T-helper 1 cell treated with Interleukin-12 subunit alpha and Interleukin-12 subunit beta and Interleukin-4 antibody, amounts not matched to agents 30 μg/mL and 1 μg/mL, for 36 hours (primary cell): ENCODE measurements around the gene SAMD11.

Experiments used
- H3K27ac Mint-ChIP-seq: one replicate; pipeline ENCODE4 v1.8.0; 2021; ENCODE audit warnings: mild to moderate bottlenecking, mixed read lengths
- H3K27me3 Mint-ChIP-seq: one replicate; pipeline ENCODE4 v1.8.0; 2021; ENCODE audit warnings: low read depth, mixed read lengths
- H3K36me3 Mint-ChIP-seq: one replicate; pipeline ENCODE4 v1.8.0; 2021; ENCODE audit warnings: low read depth, mixed read lengths
- H3K4me1 Mint-ChIP-seq: one replicate; pipeline ENCODE4 v1.8.0; 2021; ENCODE audit warnings: low read depth, mixed read lengths
- H3K4me3 Mint-ChIP-seq: one replicate; pipeline ENCODE4 v1.8.0; 2021; ENCODE audit warnings: mild to moderate bottlenecking, moderate library complexity, mixed read lengths
- H3K9me3 Mint-ChIP-seq: one replicate; pipeline ENCODE4 v1.8.0; 2021; ENCODE audit warnings: mixed read lengths

SAMD11 gene

GRCh38 chr1:931380-932172, 7.9 kb downstream of the SAMD11 start:
- H3K27ac Mint-ChIP-seq: no peak overlapping the region
- peaks cover 28% of the 10 kb centered on the region for H3K27me3 Mint-ChIP-seq
- no peaks in the 10 kb centered on the region for H3K4me1 Mint-ChIP-seq
- no peaks in the 10 kb centered on the region for H3K36me3 Mint-ChIP-seq
- H3K4me3 Mint-ChIP-seq: no peak overlapping the region
- no peaks in the 10 kb centered on the region for H3K9me3 Mint-ChIP-seq

- H3K4me3 Mint-ChIP-seq: no peak overlapping the region
- peaks cover 23% of the 10 kb centered on the region for H3K27me3 Mint-ChIP-seq
- H3K4me1 Mint-ChIP-seq: no peaks in the 10 kb centered on the region
- H3K9me3 Mint-ChIP-seq: no peaks in the 10 kb centered on the region
- no peak overlapping the region for H3K27ac Mint-ChIP-seq
- no peaks in the 10 kb centered on the region for H3K36me3 Mint-ChIP-seq
Observed at GRCh38 chr1:932173-932510, 8.4 kb downstream of the SAMD11 start.

- H3K27ac Mint-ChIP-seq: no peak overlapping the region
- no peaks in the 10 kb centered on the region for H3K9me3 Mint-ChIP-seq
- no peaks in the 10 kb centered on the region for H3K4me1 Mint-ChIP-seq
- H3K27me3 Mint-ChIP-seq: peaks cover 27% of the 10 kb centered on the region
- H3K4me3 Mint-ChIP-seq: no peak overlapping the region
- H3K36me3 Mint-ChIP-seq: no peaks in the 10 kb centered on the region
Observed at GRCh38 chr1:932776-933602, 9.3 kb downstream of the SAMD11 start.

GRCh38 chr1:933603-933940, 9.8 kb downstream of the SAMD11 start:
- H3K9me3 Mint-ChIP-seq: no peaks in the 10 kb centered on the region
- H3K4me3 Mint-ChIP-seq: no peak overlapping the region
- H3K36me3 Mint-ChIP-seq: no peaks in the 10 kb centered on the region
- peaks cover 29% of the 10 kb centered on the region for H3K27me3 Mint-ChIP-seq
- no peaks in the 10 kb centered on the region for H3K4me1 Mint-ChIP-seq
- H3K27ac Mint-ChIP-seq: no peak overlapping the region

- no peak overlapping the region for H3K27ac Mint-ChIP-seq
- H3K4me1 Mint-ChIP-seq: no peaks in the 10 kb centered on the region
- no peaks in the 10 kb centered on the region for H3K9me3 Mint-ChIP-seq
- H3K4me3 Mint-ChIP-seq: no peak overlapping the region
- H3K27me3 Mint-ChIP-seq: peaks cover 33% of the 10 kb centered on the region
- no peaks in the 10 kb centered on the region for H3K36me3 Mint-ChIP-seq
Observed at GRCh38 chr1:934991-935750, 11.4 kb downstream of the SAMD11 start.

GRCh38 chr1:935751-936231, 12.1 kb downstream of the SAMD11 start:
- H3K4me3 Mint-ChIP-seq: no peak overlapping the region
- peaks cover 37% of the 10 kb centered on the region for H3K27me3 Mint-ChIP-seq
- H3K27ac Mint-ChIP-seq: no peak overlapping the region
- no peaks in the 10 kb centered on the region for H3K36me3 Mint-ChIP-seq
- no peaks in the 10 kb centered on the region for H3K9me3 Mint-ChIP-seq
- H3K4me1 Mint-ChIP-seq: no peaks in the 10 kb centered on the region

GRCh38 chr1:936348-937264, 12.9 kb downstream of the SAMD11 start:
- no peaks in the 10 kb centered on the region for H3K36me3 Mint-ChIP-seq
- H3K27me3 Mint-ChIP-seq: peaks cover 38% of the 10 kb centered on the region
- H3K4me3 Mint-ChIP-seq: no peak overlapping the region
- peaks cover 3% of the 10 kb centered on the region for H3K4me1 Mint-ChIP-seq
- H3K27ac Mint-ChIP-seq: no peak overlapping the region
- no peaks in the 10 kb centered on the region for H3K9me3 Mint-ChIP-seq

- H3K9me3 Mint-ChIP-seq: no peaks in the 10 kb centered on the region
- H3K4me3 Mint-ChIP-seq: no peak overlapping the region
- no peak overlapping the region for H3K27ac Mint-ChIP-seq
- peaks cover 3% of the 10 kb centered on the region for H3K4me1 Mint-ChIP-seq
- H3K36me3 Mint-ChIP-seq: no peaks in the 10 kb centered on the region
- H3K27me3 Mint-ChIP-seq: peaks cover 34% of the 10 kb centered on the region
Observed at GRCh38 chr1:937521-937920, 13.8 kb downstream of the SAMD11 start.

GRCh38 chr1:938088-938683, 14.5 kb downstream of the SAMD11 start:
- H3K9me3 Mint-ChIP-seq: no peaks in the 10 kb centered on the region
- H3K36me3 Mint-ChIP-seq: no peaks in the 10 kb centered on the region
- H3K27ac Mint-ChIP-seq: no peak overlapping the region
- no peak overlapping the region for H3K4me3 Mint-ChIP-seq
- H3K27me3 Mint-ChIP-seq: peaks cover 38% of the 10 kb centered on the region
- H3K4me1 Mint-ChIP-seq: peaks cover 3% of the 10 kb centered on the region

GRCh38 chr1:938711-939489, 15.2 kb downstream of the SAMD11 start:
- no peaks in the 10 kb centered on the region for H3K36me3 Mint-ChIP-seq
- no peak overlapping the region for H3K4me3 Mint-ChIP-seq
- no peaks in the 10 kb centered on the region for H3K9me3 Mint-ChIP-seq
- H3K27me3 Mint-ChIP-seq: peaks cover 40% of the 10 kb centered on the region
- H3K4me1 Mint-ChIP-seq: peaks cover 3% of the 10 kb centered on the region
- no peak overlapping the region for H3K27ac Mint-ChIP-seq

GRCh38 chr1:939511-940106, 15.9 kb downstream of the SAMD11 start:
- peaks cover 40% of the 10 kb centered on the region for H3K27me3 Mint-ChIP-seq
- no peak overlapping the region for H3K4me3 Mint-ChIP-seq

GRCh38 chr1:940107-941014, 16.6 kb downstream of the SAMD11 start:
- Mint-ChIP-seq H3K9me3 (no peaks in the 10 kb centered on the region), H3K4me3 (peak overlapping the region; percentile 25), H3K27me3 (peaks cover 35% of the 10 kb centered on the region), H3K27ac (no peak overlapping the region), H3K4me1 (peaks cover 3% of the 10 kb centered on the region), H3K36me3 (peaks cover 5% of the 10 kb centered on the region)

More at GRCh38 chr1:939511-940106, 15.9 kb downstream of the SAMD11 start:
- Mint-ChIP-seq H3K9me3 (no peaks in the 10 kb centered on the region), H3K4me1 (peaks cover 3% of the 10 kb centered on the region), H3K27ac (no peak overlapping the region), H3K36me3 (peaks cover 1% of the 10 kb centered on the region)
